ENCODE measurements around the gene MRM3. TPM values are rescaled to one million over a fixed set of nuclear protein-coding genes. Genes with fewer than 3 reads are reported as not detected.

MRM3 gene
- total and polyA plus RNA-seq, 2 donors (not counting 3 experiments of a cell fraction or from before 2014, with no cell fraction given), result 17.1 to 19.2 TPM

- no TSS peak for BruUV-seq (replicated peaks)
- H3K9ac ChIP-seq (replicated peaks; ENCODE audit: extremely low read depth, insufficient read depth, low read length), result no peak overlapping the region
- no peak for FAIRE-seq
- dilution Hi-C loops (cut with MboI; ENCODE audit: extremely low pct_ligation_motif_present, low sequenced_read_pairs) (loop anchor here (25.0 kb wide), 1 partner anchor 200 kb away; the partner anchor contains the start of genes NXN and TIMM22), intact Hi-C loops (cut with micrococcal nuclease) (no loop called here)
- H2AFZ ChIP-seq (ENCODE audit: low read depth, low read length), result no peak overlapping the region
- H3K27ac ChIP-seq (ENCODE audit: insufficient read depth, low read depth, low read length), result no peak overlapping the region
- no peaks in the 10 kb centered on the region for H3K9me1 ChIP-seq (replicated peaks; ENCODE audit: control insufficient read depth, extremely low read depth, insufficient read depth, low read length)
- POLR2A ChIA-PET, result interaction anchor here (0.6 to 0.7 kb wide), 2 partner anchors 115 to 195 kb away, joined by 4 to 7 read pairs; no protein-coding TSS in a partner anchor
- peaks cover 12% of the 10 kb centered on the region for H3K4me1 ChIP-seq (ENCODE audit: control insufficient read depth, extremely low read depth, insufficient read depth, low read length)
- peaks cover 14% of the 10 kb centered on the region in 2 experiments for H3K36me3 ChIP-seq (ENCODE audit: control insufficient read depth in 2 of 2, extremely low read depth in 1 of 2, insufficient read depth in 2 of 2, low read length in 2 of 2)
- CTCF ChIA-PET, result interaction anchor here (1.8 to 2.7 kb wide), 2 partner anchors 193 to 209 kb away, joined by 6 to 7 read pairs; partner anchors contain the start of gene TIMM22
- no peaks in the 10 kb centered on the region for H3K27me3 ChIP-seq (ENCODE audit: control insufficient read depth in 2 of 2, insufficient read depth in 2 of 2, low read length in 2 of 2)
- H3K4me2 ChIP-seq (ENCODE audit: insufficient read depth, low read length), result no peak overlapping the region
- TF ChIP-seq POLR2A (IDR thresholded peaks at IDR 0.05; ENCODE audit: low read depth, low read length), result no peak
- TF ChIP-seq CTCF (IDR thresholded peaks at IDR 0.05; ENCODE audit: extremely low read depth in 1 of 2, insufficient read depth in 1 of 2, low read depth in 1 of 2, low read length in 2 of 2), result no peak
- TF ChIP-seq POLR2AphosphoS5 (IDR thresholded peaks at IDR 0.05; ENCODE audit: insufficient read depth, low read depth, low read length), result no peak
- no peak for TF ChIP-seq EZH2 (IDR thresholded peaks at IDR 0.05; ENCODE audit: borderline replicate concordance, low read depth, low read length, severe bottlenecking)
- TF ChIP-seq GATA2 (IDR thresholded peaks at IDR 0.05; ENCODE audit: insufficient read depth, insufficient read length, low read depth, low read length), result no peak
- TF ChIP-seq MYC (IDR thresholded peaks at IDR 0.05; ENCODE audit: low read depth, low read length), result no peak
- no peaks in the 10 kb centered on the region for H4K20me1 ChIP-seq (replicated peaks; ENCODE audit: control insufficient read depth, extremely low read depth, insufficient read depth, low read length)
- no peak for DNase-seq (ENCODE audit: low read depth, low spot score)
- no peaks in the 10 kb centered on the region for H3K9me3 ChIP-seq (replicated peaks; ENCODE audit: control insufficient read depth, insufficient read depth, low read length)
- no peak overlapping the region for H3K4me3 ChIP-seq (replicated peaks in 1 of 3; ENCODE audit: insufficient read depth in 1 of 3, low read depth in 1 of 3, low read length in 3 of 3)
- H3K79me2 ChIP-seq (ENCODE audit: control insufficient read depth, insufficient read depth, low read length), result peaks cover 23% of the 10 kb centered on the region
Observed at GRCh38 chr17:787641-788221, 5.6 kb downstream of the MRM3 start.
